C4-2B (cell line): ENCODE results near the gene STX2.

Source experiments
- H3K27ac ChIP-seq: fragments of 450-650 bp; 2 replicates; pipeline ENCODE4 v1.5.1; 2017
- CTCF ChIP-seq: fragments of 450-650 bp; conservative IDR thresholded peaks from 2 replicates; pipeline ENCODE4 v1.5.1; 2017; ENCODE audit warnings: mild to moderate bottlenecking
- ZFX ChIP-seq: fragments of 450-650 bp; IDR thresholded peaks from 2 replicates; pipeline ENCODE4 v1.6.1; 2017

STX2 gene

GRCh38 chr12:130847112-130847511, 8.1 kb upstream of the STX2 start:
- TF ChIP-seq ZFX (no peak), CTCF (no peak)
- H3K27ac ChIP-seq: no peak overlapping the region

GRCh38 chr12:130846369-130846768, 7.3 kb upstream of the STX2 start:
- TF ChIP-seq ZFX (no peak), CTCF (no peak)
- no peak overlapping the region for H3K27ac ChIP-seq

- no peak for TF ChIP-seq ZFX
- 0 out of 2 replicates have a peak, but pooled peaks have one; percentile 9 for TF ChIP-seq CTCF
- no peak overlapping the region for H3K27ac ChIP-seq
These were observed 837 bp upstream of the STX2 start for GRCh38 chr12:130839770-130840404.

GRCh38 chr12:130838284-130838950, 633 bp downstream of the STX2 start:
- TF ChIP-seq ZFX (no peak), CTCF (no peak)
- peak overlapping the region; percentile 63 for H3K27ac ChIP-seq

GRCh38 chr12:130835436-130835835, 3.6 kb downstream of the STX2 start:
- TF ChIP-seq ZFX (no peak), CTCF (no peak)

GRCh38 chr12:130835011-130835410, 4.0 kb downstream of the STX2 start:
- no peak for TF ChIP-seq ZFX
- no peak for TF ChIP-seq CTCF
- H3K27ac ChIP-seq: no peak overlapping the region

More at GRCh38 chr12:130835436-130835835, 3.6 kb downstream of the STX2 start:
- H3K27ac ChIP-seq: no peak overlapping the region

GRCh38 chr12:130832561-130833209, 6.4 kb downstream of the STX2 start:
- TF ChIP-seq CTCF (no peak), ZFX (no peak)
- H3K27ac ChIP-seq: no peak overlapping the region
